Measurements from ENCODE around the gene ZNF668.

Gene ZNF668

GRCh38 chr16:31092330-31092729 lies 18.3 kb upstream of the ZNF668 start:
- Histone ChIP-seq H3K9me3 (ENCODE audit: severe bottlenecking) (no peaks in the 10 kb centered on the region), H3K27me3 (ENCODE audit: insufficient read depth, poor library complexity, severe bottlenecking) (no peaks in the 10 kb centered on the region), H3K4me3 (ENCODE audit: severe bottlenecking) (no peak overlapping the region), H3K27ac (ENCODE audit: poor library complexity, severe bottlenecking) (no peak overlapping the region), H3K36me3 (ENCODE audit: low read depth) (peaks cover 32% of the 10 kb centered on the region), H3K4me1 (ENCODE audit: insufficient read depth, poor library complexity, severe bottlenecking) (no peaks in the 10 kb centered on the region)
- no peak for ATAC-seq (ENCODE audit: low read depth)
- no peak for DNase-seq (ENCODE audit: low spot score)
- TF ChIP-seq CTCF (IDR thresholded peaks at IDR 0.05; ENCODE audit: poor library complexity, severe bottlenecking), result no peak

DNA sequence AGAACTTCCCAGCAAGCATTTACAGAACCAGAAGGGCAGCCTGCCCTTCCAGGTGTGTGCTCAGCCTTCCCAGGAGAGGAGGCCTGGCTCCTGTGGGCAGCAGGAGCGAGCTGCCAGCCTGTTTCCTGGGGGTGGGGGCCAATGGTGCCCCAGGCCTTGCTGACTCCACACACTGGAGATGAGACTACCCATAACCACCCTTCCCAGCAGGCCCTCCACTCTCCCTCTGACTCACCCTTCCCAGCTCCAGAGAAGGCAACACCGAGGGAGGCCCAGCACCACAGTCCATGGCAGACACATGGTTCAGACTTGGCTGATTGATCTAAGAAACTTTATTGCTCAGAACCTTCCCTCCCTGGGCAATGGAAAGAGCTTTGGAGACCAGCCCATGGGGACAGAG lies 16.5 kb upstream of the ZNF668 start:
- no peak for DNase-seq (ENCODE audit: low spot score)
- H3K36me3 ChIP-seq (ENCODE audit: low read depth), result peaks cover 32% of the 10 kb centered on the region
- H3K4me1 ChIP-seq (ENCODE audit: insufficient read depth, poor library complexity, severe bottlenecking), result no peaks in the 10 kb centered on the region
- ATAC-seq (ENCODE audit: low read depth), result no peak
- no peaks in the 10 kb centered on the region for H3K27me3 ChIP-seq (ENCODE audit: insufficient read depth, poor library complexity, severe bottlenecking)
- no peak overlapping the region for H3K27ac ChIP-seq (ENCODE audit: poor library complexity, severe bottlenecking)
- H3K4me3 ChIP-seq (ENCODE audit: severe bottlenecking), result no peak overlapping the region
- no peaks in the 10 kb centered on the region for H3K9me3 ChIP-seq (ENCODE audit: severe bottlenecking)
- no peak for TF ChIP-seq CTCF (IDR thresholded peaks at IDR 0.05; ENCODE audit: poor library complexity, severe bottlenecking)

- no peaks in the 10 kb centered on the region for H3K9me3 ChIP-seq (ENCODE audit: severe bottlenecking)
- peaks cover 32% of the 10 kb centered on the region for H3K36me3 ChIP-seq (ENCODE audit: low read depth)
- no peak for ATAC-seq (ENCODE audit: low read depth)
- no peak overlapping the region for H3K27ac ChIP-seq (ENCODE audit: poor library complexity, severe bottlenecking)
- no peaks in the 10 kb centered on the region for H3K27me3 ChIP-seq (ENCODE audit: insufficient read depth, poor library complexity, severe bottlenecking)
- no peak for DNase-seq (ENCODE audit: low spot score)
- no peaks in the 10 kb centered on the region for H3K4me1 ChIP-seq (ENCODE audit: insufficient read depth, poor library complexity, severe bottlenecking)
- H3K4me3 ChIP-seq (ENCODE audit: severe bottlenecking), result no peak overlapping the region
- TF ChIP-seq CTCF (IDR thresholded peaks at IDR 0.05; ENCODE audit: poor library complexity, severe bottlenecking), result no peak
Observed at GRCh38 chr16:31089199-31089598, 15.2 kb upstream of the ZNF668 start.

DNA sequence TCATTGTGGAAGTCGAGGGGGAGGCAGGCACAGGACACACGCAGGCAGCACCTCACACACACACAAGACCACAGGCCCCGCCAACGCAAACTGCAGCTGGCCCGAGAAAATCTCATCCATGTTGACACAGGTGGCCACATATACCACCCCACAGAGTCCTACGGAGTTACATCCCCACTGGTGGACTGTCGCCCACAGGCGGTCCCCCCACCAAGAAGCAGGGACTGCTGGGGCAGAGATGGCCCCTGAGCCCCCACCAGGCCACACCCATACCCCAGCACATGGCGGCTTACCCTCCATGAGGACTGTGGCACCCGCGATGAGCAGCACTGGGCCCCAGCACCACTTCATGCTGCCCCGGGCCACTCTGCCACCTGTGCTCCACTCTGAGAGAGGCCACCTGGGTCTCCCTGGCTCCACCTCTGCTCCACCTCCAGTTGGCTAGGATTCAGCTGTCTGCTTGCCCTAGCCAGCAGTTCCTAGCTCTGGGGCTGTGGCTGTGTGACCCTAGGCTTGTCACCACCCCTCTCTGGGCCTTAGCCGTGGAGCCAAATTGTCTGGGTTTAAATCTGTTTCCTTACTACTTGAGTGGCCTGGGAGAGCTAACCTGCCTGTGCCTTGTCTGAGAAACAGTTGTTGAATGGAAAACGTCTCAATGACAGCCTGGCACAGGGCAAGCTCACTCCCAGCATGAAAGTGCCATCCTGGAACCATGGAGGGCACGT lies 14.6 kb upstream of the ZNF668 start, which contains the start of gene PRSS53:
PRSS53 (minus strand) TSS at position 485 of the 725 bp plus-strand sequence; CDS start at position 351, 134 bp downstream.
- no peak for ATAC-seq (ENCODE audit: low read depth)
- Histone ChIP-seq H3K36me3 (ENCODE audit: low read depth) (peaks cover 32% of the 10 kb centered on the region), H3K27ac (ENCODE audit: poor library complexity, severe bottlenecking) (no peak within 1 kb of the TSS), H3K4me1 (ENCODE audit: insufficient read depth, poor library complexity, severe bottlenecking) (no peaks in the 10 kb centered on the region), H3K27me3 (ENCODE audit: insufficient read depth, poor library complexity, severe bottlenecking) (no peaks in the 10 kb centered on the region), H3K9me3 (ENCODE audit: severe bottlenecking) (no peaks in the 10 kb centered on the region), H3K4me3 (ENCODE audit: severe bottlenecking) (no peak within 1 kb of the TSS)
- no peak for DNase-seq (ENCODE audit: low spot score)
- no peak for TF ChIP-seq CTCF (IDR thresholded peaks at IDR 0.05; ENCODE audit: poor library complexity, severe bottlenecking)

DNA sequence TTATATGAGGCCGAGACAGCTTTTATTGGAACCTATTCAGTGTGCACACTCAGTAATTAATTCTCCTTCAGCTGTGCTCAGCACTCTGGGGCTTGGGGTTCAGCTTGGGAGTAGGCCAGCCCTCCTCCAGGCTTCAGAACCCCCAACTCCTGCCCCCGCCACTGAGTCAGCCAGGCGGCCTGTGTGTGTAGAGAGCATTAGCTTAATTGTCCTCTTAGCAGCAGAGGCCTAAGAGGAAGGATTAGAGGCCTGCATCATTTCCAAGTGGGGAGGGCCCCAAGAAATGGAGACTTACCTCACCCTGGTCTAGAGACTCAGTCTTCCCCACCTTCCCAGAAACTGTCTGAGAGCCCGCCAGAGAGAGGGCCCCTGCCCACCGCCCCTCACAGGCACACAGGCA lies 13.9 kb upstream of the ZNF668 start:
- no peak for TF ChIP-seq CTCF (IDR thresholded peaks at IDR 0.05; ENCODE audit: poor library complexity, severe bottlenecking)
- Histone ChIP-seq H3K27ac (ENCODE audit: poor library complexity, severe bottlenecking) (no peak overlapping the region), H3K36me3 (ENCODE audit: low read depth) (peaks cover 35% of the 10 kb centered on the region)

More for the DNA sequence above, 13.9 kb upstream of the ZNF668 start:
- H3K4me1 ChIP-seq (ENCODE audit: insufficient read depth, poor library complexity, severe bottlenecking), result no peaks in the 10 kb centered on the region
- DNase-seq (ENCODE audit: low spot score) (no peak), ATAC-seq (ENCODE audit: low read depth) (no peak)
- H3K4me3 ChIP-seq (ENCODE audit: severe bottlenecking), result no peak overlapping the region
- no peaks in the 10 kb centered on the region for H3K27me3 ChIP-seq (ENCODE audit: insufficient read depth, poor library complexity, severe bottlenecking)
- no peaks in the 10 kb centered on the region for H3K9me3 ChIP-seq (ENCODE audit: severe bottlenecking)
